HG03095 (cell line): ENCODE results near the gene GMEB2.
"Not testable (repeated sequence)": the region's sequence is repeated elsewhere in the genome, so short reads cannot be mapped to it uniquely, and the experiment has no call there.

Source experiments
- ATAC-seq: cut with Tn5 transposase; IDR thresholded peaks from one replicate; pipeline ENCODE4 v1.9.1; 2021; ENCODE audit warnings: moderate library complexity; ENCODE audit not compliant: unreplicated experiment

The GMEB2 gene

DNA sequence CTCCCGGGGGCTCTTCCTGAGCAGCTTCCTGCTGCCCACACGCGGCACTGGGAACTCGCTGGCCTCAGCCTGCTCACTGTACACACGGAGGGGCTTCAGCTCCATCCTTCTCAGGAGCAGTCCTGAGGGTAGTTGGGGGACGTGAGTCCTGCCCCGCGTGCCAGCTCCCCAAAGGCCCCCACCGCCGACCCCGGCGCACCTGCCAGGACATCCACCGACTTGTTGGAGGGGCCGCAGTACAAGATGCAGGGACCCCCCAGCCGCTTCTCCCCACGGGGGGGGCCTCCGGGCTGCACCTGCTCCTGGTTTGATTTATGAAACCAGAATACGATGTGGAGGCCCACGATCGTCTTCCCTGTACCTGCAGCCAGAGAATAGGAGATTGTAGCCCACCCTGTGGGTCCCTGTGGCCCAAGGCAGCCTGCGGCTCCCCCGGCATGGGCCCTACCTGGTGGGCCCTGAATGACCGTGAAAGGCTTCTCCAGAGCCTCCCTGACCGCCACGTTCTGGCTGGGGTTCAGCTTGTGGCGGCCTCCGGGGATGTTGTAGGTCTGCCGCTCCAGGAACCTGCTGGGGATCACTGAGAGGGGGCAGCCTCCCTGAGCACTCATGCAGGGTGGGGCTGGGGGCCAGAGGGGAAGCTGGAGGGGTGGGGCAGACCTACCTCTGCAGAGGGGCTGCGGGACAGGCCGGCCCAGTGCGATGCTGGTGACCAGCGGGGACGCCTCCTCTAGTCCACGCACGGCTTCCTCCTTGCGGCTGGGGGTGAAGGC is 65.1 kb downstream of the GMEB2 start:
- no peak for ATAC-seq

- no peak for ATAC-seq
These were observed 65.9 kb downstream of the GMEB2 start for GRCh38 chr20:63560856-63561609.

DNA sequence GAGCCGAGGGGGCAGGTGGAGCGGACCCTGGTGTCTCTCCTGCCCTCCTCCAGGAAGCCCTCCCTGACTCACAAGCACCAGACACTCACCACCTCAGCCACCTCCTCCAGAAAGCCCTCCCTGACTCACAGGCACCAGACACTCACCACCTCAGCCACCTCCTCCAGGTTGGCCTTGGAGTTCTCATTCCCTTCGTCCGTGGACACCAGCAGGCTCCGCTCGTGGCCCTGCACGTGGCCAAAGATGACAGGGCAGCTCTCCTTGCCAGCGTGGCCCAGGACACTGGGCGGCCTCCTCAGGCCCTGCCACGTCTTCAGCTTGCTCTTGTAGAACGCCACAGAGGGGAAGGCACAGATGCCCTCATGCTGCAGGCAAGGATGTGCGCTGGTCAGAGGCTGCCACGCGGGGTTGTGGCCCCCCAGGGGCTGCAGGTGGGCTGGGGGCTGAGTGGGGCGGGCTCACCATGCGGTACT is 66.5 kb downstream of the GMEB2 start:
- ATAC-seq, result no peak

DNA sequence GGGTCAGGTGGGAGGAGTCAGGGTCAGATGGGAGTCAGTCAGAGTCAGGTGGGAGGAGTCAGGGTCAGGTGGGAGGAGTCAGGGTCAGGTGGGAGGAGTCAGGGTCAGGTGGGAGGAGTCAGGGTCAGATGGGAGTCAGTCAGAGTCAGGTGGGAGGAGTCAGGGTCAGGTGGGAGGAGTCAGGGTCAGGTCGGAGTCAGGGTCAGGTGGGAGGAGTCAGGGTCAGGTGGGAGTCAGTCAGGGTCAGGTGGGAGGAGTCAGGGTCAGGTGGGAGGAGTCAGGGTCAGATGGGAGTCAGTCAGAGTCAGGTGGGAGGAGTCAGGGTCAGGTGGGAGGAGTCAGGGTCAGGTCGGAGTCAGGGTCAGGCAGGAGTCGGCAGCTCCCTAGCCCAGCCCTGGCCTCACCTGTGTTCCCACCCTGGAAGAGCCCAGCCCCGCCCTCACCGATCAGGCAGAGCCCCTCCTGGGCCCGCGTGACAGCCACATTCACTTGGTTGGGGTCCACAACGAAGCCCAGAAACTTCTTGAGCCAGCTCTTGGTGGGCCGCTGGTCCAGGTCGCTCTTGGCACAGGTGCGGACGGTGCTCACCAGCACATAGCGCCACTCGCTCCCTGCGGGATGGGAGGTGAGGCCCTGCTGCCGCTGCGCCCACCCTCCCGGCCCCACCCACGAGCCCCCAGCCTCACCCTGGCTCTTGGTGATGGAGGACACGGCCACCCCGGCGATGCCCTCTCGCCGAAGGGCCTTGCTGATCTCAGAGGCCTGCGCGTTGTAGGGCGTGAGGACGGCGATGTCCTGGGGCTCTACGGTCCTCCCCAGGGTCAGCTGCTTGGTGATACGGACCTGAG is 67.2 kb downstream of the GMEB2 start:
- ATAC-seq, result not testable (repeated sequence)

DNA sequence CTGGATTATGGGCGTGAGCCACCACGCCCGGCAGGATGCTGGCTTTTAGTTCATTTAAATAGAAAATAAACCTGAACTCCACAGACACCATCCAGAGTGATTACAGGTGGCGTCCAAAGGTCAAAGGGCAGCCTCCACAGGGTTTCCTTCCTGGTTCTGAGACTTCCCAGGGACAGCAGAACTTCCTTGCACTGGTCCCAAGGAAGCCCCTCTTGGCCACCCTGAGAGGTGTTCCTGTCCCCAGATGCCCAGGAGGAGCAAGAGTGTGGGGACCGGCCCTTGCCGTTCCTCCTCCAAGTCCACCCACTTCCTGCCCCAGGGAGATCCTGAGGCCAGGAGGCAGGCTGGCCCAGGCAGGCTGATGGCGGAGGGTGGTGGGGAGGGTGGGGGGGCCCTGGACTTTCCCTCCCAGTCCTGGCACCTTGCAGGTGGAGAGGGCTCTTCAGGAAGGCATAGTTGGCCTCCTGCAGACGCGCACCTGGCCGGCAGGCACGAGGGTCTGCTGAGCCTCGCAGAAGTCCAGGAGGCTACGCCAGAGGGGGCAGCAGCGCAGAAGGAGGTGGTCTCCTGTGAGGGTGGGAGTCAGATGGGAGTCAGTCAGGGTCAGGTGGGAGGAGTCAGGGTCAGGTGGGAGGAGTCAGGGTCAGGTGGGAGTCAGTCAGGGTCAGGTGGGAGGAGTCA is 68.0 kb downstream of the GMEB2 start:
- no peak for ATAC-seq

DNA sequence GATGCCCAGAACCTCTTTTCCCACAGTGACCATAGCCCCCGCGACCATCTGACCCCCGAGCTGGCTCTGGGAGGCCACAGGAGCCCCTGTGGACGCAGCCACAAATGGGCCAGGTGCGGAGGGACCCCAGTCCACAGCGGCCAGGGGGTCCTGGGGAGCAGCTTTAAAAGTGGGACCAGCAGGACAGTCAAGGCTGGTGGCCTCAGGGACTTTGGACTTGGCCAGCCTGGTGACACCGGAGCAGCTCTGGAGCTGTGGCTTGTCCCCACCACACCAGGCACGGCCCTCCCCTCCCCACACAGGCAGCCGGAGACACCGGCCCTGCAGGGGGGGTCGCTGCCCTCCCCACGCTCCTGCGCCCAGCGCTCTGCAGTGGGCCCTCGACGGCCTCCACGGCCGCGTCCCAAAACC is 69.4 kb downstream of the GMEB2 start:
- no peak for ATAC-seq

DNA sequence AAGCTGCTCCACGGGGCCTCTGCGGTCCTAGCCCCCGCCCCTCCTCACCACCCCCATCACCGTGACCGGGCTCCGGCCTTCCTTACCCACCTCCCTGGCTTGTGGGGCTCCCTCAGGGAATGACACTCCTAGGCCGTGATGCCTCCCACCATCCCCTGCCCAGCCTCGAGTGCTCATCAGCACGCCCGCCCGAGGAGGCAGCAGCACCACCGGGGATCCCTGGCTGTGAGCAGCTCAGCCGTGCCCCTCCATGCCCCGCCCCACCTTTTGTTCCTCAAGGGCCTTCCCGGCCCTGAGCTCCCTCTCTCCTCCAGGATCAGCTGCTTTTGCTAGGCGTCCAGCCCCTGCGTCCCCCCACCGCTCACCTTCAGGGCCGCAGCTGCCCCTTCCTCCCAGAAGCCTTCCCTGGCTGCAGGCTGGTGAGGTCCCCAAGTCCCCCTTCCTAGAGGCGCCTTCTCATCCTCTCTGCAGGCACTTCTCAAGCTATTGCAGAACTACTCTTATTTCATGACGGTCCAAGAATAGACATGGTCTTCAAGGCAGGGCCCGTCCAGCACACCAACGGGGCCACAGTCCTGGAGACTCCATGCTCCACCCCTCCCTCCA is 69.9 kb downstream of the GMEB2 start:
- ATAC-seq, result no peak

DNA sequence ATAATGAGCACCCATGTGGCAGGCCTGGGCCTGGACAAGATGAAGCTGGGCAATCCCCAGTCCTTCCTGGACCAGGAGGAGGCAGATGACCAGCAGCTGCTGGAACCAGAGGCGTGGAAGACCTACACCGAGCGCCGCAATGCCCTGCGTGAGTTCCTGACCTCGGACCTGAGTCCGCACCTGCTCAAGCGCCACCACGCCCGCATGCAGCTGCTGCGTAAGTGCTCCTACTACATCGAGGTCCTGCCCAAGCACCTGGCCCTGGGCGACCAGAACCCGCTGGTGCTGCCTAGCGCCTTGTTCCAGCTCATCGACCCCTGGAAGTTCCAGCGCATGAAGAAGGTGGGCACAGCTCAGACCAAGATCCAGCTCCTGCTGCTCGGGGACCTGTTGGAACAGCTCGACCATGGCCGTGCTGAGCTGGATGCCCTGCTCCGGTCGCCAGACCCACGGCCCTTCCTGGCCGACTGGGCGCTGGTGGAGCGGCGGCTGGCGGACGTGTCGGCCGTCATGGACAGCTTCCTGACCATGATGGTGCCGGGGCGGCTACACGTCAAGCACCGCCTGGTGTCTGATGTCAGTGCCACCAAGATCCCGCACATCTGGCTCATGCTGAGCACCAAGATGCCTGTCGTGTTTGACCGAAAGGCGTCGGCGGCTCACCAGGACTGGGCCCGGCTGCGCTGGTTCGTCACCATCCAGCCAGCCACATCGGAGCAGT is 71.1 kb downstream of the GMEB2 start:
- no peak for ATAC-seq

DNA sequence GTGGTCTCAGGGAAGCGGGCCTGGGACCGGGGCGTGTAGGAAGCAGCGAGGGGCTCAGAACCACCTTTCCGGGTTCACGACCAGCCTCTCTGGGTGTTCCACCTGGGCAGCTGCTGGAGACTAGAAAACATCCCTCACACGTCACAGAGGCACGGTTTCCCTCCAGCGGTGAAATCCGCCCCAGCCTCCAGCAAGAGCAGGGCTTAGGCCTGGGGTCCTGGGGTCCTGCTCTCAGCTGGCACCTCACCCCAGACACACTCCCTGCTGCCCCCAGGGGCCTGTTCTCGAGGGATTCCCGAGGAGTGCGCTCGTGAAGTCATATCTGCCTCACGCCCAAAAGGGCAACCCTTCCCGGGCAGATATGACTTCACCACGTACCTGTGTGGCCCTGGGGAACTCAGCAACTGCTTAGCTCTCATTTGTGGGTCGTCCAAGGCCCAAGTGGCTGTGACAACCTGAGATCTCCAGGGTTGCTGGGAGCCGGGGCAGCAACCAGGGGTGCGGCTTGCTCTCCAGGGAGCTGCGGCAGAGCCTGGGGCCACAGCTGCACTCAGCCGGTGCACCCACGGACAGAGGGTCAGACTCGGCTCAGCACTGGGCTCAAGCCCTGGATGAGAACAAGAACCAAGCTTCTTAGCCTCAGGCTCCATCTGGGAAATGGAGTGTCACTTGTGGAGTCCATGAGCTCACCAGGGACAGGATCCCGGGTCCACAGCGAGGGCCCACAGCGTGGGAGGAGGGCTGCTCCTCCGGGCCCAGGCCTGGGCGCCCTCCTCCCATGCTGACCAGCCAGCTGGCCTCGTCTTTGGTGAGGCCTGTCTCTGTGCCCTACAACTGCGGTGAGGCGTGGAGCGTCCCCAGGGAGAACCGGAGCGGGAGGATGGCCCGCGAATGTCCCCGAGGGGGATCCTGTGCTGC is 72.3 kb downstream of the GMEB2 start:
- no peak for ATAC-seq

DNA sequence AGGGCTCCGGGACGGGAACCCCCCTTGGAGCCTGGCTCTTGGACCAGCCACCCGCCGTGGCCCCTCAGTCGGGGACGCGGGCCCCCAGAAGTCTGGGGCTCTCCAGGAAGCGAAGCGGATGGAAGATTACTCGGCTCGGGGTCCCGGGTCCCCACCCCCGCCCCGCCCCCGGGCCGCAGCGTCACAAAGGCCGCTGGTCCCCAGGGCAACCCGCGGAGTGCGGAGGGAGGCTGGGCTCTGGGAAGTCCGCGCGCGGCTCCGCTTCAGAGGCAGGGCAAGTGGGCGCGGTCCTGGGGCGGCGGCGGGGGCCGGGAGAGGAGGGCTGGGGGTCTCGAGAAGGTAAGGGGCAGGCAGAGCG is 73.0 kb downstream of the GMEB2 start, which contains the start of gene FNDC11:
Gene FNDC11 (plus strand): TSS at position 227 of the 358 bp plus-strand sequence. CDS start 1,505 bp downstream, outside the sequence.
- ATAC-seq, result no peak

DNA sequence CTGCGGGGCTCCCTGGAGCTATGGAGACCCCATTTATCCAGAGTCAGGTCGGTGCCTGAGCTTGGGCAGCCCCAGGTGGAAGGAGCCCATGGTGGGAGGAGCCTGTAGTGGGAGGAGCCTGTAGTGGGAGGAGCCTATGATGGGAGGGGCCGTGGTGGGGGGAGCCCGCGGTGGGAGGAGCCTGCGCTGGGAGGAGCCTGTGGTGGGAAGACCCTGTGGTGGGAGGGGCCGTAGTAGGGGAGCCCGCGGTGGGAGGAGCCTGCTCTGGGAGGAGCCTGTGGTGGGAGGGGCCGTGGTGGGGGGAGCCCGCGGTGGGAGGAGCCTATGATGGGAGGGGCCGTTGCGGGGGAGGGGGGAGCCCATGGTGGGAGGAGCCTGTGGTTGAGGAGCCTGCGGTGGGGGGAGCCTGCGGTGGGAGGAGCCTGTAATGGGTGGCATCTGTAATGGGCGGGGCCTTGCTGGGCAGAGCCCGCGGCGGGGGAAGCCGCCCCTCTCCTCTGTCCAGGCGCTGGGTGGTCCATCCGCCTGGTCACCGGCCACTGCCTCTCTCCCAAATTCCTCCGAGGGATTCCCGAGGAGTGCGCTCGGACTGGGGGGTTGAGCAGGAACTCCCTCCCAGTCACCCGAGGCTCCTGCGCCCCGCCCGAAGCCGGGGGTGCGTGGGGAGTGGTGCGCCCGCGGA is 73.5 kb downstream of the GMEB2 start:
- no peak for ATAC-seq

DNA sequence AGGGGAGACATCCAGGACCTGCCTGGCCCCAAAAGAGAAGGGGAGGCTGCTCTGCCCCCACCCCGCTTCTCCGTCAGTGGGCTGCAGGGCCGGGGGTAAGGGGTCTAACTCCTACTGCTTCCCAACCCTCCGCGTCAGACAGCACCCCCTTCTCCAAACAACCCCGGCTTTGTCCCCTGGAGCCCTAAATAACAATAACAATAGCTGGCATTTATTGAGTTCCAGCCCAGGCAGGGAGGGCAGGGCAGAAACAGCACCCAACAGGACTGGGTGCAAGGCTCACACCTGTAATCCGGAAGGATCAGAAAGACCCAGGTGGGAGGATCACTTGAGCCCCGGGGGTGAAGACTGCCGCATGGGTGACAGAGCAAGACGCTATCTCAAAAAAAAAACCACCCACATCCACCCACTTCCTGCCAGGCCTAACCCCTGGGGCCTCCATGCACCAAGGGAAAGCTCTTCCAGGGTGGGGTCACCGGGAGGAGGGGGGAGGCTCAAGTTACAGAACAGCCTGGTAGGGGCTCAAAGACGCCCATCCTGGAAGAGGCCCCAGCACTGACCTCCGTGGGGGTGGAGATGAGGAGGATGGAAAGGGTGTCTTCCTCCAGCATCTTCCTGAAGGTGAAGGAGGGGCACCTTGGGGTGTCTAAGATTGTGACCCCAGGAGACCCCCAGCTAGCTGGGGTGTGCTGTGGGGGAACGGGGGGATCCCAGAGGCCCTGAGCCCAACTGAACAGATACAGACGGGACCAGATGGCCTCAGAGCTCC is 74.2 kb downstream of the GMEB2 start:
- no peak for ATAC-seq

DNA sequence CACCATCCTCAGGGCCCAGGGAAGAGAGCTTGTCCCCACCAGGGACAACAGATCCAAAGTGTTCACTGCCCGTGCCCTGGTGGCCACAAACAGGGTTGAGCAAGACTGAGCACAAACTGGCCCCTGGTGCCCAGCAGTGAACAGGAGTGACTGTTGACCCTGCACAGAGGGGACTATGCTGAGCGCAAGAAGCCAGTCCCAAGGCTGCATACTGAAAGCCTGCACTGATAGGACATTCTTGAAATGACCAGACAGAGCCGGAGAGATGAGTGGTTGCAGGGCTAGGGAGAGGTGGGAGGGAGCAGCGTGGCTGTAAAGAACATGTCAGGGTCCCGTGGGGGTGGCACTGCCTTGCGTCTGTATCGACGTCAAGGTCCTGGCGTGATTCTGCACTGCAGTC is 75.8 kb downstream of the GMEB2 start:
- no peak for ATAC-seq

DNA sequence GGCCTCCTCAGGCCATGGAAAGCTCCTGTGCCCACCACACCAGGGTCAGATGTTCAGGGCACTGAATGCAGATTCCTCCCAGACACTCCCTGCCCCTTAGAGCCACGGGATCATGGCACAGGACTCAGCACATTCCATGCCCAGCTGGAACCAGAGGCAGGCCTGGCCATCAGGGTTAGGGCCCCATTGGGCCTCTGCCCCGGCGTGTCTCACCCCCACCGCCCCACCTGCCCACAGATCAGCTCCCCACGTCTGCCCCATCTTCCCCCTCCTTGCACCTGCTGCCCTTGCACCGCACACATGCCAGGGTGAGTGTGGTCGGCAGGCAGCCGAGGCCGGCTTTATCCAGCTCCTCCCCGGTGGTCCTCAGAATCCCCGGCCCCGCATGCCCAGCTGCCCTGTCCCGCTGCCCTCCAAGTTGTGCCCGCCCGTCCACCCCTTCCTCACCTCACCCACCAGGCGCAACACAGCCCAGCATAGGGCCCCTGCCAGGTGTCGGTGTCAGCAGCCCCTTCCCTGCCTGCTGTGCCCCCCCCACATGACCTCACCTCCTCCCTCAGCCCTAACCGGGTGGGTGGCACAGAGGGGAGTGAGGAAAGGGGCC is 77.1 kb downstream of the GMEB2 start:
- ATAC-seq, result no peak

DNA sequence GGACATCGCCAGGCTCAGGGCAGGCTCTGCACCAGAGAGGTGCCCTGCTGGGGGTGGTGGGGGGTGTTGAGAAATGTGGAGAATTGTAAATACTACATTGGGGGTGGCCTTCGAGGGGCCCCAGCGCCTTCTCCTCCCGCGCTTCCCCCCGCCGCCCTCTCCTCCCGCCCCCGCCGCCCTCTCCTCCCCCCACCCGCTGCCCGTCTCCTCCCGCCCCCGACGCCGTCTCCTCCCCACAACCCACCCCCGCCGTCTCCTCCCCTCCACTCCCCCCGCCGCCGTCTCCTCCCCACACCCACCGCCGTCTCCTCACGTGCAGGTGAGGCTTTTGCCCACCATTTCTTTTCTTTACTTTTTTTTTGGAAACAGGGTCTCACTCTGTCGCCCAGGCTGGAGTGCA is 77.9 kb downstream of the GMEB2 start:
- ATAC-seq, result no peak

GRCh38 chr20:63548542-63548941 is 78.4 kb downstream of the GMEB2 start:
- no peak for ATAC-seq
